Inflammatory macrophage treated with lipopolysaccharide for 4 hours (primary cell): ENCODE results near the gene ATXN7.

Experiments used
- DNase-seq: peaks from one replicate; pipeline ENCODE4 v3.0.0-alpha.2; 2020

The ATXN7 gene

DNA sequence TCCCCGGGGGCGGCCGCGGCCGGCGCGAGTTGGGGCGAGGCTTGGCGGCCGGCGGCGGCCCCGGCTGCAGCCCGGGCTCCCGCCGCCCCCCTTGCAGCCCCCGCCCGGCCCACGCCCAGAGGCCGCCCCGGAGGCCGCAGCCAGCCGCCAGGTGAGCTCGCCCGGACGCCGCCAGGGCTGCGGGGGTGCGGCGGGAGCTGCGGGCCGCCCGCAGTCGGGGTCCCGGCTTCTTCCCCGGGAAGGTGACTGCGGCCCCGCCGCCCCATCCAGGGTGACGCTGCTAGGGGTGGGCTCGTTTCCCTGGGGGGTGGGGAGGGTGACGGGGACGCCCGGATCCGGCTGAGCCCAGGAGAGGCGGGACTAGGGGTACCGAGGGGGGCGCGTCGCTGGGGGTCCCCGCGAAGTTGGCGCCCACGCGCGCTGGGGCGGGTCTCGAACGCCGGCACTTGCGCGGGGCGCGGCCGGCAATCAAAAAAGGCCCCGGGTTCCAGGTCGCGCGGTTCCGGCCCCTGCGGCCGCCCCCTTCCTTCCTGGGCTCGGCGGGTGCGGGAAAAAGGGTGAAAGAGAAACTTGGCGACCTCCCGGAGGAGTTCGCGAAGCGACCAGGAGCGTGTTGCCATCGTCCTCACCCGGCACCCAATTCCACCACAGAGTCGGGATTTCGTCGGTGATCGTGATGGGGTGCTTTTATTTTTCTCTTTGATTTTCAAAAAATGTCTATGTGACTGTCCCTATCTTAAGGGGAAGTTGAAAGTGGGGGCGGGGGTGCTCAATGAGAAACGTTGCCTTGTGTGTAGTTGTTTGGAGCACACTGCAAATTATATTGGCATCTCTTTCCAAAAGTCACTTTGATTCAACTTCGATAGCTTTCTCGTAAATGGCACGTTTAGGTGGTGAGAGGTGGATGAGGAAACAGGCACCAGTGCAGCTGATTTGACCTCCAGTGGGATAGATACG lies 619 bp downstream of the ATXN7 start:
- peak; percentile 45 for DNase-seq

DNA sequence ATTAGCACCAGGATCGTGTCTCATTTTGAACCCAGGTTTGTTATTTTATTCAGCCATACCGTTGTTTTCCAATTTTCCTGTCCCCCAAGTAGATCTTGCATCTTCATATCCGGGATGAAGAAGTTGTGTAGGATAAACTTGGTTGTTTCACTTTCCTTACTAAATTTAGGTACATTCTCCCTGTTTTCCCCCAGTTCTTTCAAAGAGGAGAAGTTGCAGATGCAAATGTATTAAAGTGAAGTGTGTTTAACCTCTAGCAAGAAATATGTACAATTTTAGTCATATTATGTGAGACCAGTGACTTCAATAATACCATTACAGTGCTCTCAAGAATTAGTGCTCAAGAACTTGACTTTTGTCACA lies 1.3 kb downstream of the ATXN7 start:
- peak; percentile 53 for DNase-seq

DNA sequence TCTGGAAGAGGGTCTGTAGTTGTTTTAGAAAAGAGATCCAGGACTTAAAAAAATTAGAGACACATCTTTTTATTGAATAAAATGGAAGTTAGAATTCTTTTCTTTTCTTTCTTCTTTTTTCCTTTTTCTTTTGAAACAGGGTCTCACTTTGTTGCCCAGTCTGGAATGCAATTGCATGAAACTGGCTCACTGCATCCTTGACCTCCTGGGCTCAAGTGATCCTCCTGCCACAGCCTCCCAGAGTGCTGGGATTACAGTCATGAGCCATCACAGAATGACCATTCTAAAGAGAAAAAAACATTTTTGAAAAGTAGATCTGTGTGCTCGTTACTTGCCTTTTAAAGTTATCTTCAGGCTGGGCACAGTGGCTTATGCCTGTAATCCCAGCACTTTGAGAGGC lies 3.6 kb downstream of the ATXN7 start:
- no peak for DNase-seq

DNA sequence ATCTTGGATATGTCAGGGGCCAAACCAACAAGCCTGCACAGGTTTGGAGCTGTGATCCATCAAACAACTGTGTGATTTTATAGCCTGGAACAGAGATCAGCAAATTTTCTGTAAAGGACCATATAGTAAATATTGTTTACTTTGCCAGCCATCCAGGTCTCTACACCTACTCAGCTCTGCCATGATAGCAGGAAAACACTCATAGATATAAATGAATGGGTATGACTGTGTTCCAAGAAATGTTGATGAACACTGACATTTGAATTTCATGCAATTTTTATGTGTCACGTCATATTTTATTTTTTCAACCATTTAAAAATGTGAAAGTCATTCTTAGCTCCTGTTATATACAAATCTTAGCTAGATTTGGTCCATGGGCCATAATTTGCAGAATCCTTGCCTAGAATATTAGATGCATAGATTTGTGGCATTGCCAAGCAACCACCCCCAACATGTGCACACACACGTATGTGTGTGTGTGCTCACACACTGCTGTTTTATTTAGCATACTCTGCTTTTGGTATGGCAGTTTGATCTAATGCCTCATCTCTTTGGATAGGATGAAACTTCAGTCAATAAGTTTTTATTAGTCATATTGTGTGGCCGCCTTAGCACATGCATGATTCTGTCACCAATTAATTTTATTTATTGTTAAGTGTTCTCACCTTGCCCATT lies 6.4 kb downstream of the ATXN7 start:
- DNase-seq, result no peak

DNA sequence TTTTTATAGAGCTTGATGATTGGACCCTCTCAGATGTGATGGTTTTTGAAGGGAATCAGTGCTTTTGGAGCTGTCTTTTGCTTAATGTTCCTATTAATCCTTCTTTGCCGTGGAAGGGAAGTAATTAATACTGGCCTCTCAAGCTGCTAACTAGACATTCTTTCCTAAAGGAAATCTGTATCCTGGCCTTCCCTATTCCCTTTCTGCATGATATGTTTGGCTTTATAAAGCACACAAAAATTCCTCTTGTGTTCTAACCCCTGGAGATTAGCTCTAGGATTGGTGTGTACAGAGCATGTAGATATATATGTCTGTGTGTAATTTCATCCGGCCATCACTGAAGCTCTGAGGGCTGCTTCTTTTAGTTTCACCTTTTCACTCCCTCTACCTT lies 6.9 kb downstream of the ATXN7 start:
- no peak for DNase-seq

DNA sequence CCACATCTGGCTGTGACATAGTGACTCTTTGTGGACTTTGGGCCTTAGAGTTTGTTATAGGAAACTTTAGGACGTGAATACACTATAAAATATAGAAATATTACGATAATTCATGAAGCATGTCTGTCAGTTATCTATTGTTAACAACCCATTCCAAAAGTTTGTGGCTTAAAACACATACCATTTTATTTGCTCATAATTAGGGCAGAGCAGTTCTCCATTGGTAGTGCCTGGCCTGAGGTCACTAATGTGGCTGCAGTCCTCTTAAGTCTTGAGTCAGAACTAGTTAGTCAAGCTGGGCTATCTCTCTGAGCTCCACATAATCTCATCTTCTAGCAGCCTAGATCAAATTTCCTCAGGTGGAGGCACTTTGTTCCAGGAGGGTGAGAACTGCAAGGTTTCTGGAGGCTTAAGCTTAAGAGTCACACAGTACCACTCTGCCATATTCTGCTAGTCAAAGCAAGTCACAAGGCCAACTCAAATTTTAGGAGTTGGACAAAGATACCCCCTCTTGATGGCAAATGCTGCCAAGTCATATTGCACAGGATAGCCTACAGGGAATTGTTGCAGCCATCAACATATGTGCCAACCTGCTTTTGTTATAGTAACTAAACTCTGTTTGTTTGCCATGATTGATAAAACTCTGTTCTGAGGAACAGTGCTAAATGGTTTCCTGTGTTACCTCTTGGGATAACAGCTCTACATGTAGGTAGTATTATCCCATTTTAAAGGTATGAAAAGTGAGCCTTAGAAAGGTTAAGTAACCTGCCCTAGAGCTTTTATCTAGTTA lies 8.7 kb downstream of the ATXN7 start:
- no peak for DNase-seq

DNA sequence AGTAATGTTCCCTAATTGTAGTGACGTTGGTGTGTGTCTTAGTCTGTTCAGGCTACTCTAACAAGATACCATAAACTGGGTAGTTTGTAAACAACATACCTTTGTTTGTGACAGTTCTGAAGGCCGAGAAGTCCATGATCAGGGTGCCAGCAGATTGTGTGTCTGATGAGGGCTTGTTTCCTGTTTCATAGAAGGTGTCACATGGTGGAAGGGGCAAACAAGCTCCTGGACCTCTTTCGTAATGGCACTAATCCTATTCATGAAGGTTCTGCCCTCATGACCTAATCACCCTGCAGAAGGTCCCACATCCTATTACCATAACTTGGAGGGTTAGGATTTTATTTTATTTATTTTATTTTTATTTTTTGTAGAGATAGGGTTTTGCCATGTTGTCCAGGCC lies 11.1 kb downstream of the ATXN7 start:
- DNase-seq, result peak; percentile 59

DNA sequence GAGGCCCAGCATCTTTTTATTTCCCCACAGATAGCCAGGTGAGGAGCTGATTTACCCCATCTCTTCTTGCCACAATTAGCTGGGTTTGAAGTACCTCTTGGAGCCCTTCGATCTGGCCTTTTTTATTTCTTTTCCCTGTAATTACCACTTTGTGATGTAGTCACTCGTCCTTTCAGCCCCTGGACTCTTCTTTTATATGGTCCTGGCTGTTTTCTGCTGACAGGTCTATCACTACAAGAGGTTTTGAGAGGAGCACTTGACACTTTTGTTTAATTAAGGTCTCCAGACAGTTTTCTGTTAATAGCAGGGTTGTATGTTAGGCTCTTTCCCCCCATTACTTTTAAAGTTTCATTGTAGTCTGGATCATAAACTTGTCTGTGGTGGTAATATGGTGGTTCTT lies 11.8 kb downstream of the ATXN7 start:
- no peak for DNase-seq

DNA sequence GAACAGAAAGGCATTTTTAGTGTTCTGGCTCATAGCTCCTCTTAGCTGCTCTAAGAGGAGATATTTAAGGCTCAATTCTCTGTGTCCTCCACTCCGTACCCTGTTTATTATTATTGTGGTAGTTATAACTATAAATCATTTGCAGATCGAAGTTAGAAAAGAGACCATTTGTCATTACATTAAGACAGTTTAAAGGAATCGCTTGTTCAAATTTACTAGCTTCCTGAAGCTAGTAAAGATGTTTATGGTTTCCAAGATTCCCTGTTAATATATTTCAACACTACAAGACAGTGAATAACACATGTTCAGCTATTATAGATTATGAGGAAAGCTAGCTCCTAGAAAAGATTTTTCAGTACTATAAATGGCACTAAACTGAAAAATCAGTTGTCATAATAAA lies 12.6 kb downstream of the ATXN7 start:
- no peak for DNase-seq

DNA sequence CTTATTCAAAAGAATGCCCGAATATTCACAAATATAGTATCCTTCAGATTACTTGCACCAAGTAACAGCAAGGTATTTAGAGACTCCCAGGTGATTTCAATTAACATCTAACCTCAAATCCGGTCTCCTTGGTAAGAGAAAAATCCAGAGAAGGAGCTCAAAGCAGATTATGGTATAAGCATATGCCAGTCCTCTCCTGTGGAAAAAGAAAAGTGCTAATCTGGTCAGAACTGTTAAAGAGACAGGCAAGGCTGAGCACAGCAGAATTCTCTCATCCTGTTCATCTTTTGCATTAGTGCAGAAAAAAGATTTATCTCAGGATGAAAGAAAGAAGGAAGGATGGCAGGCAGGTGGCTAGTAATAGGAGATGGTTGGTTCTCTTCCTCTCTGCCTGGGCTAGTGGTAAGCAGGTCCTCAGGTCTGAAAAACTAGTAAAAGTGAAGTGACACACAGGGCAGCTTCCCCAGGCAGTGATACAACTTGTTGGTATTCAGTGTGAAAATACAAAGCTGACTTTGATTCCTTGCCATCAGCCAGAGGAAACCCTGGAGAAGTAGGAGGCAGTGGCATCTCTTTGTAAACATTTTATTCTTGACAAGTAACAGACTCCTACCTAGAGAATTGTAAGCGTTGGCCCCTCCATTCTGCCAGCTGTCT lies 14.2 kb downstream of the ATXN7 start:
- DNase-seq, result no peak

DNA sequence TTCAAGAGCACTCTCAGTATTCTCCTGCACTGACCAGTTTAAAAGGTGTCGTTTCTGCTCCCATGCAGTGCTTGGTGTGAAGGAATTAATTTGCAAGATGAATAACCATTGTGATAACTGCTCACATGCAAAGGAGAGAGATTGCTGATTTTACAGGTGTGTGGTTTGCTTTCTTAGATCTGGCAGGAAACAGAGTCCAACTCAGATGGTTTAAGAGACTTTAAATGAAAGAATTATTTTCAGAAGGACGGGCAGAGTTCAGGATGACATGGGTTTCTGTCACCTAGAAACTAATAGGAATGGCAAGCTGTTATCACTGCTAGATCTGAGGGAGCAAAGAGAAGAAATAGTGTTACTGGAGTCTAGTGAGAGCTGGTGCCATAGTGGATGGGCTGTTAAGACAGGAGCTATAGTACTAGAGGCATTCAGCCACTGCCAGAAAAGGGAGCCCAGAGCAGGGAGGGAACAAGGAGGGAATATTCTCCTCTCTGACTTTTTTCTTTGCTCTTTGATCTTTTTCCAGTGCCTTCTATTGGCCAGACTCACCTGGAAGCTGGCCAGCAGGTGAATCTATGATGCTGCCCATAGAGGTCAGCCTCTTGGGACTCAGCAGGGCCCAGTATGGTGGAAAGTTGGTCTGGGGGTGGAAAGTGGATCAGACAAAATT lies 14.9 kb downstream of the ATXN7 start:
- no peak for DNase-seq

DNA sequence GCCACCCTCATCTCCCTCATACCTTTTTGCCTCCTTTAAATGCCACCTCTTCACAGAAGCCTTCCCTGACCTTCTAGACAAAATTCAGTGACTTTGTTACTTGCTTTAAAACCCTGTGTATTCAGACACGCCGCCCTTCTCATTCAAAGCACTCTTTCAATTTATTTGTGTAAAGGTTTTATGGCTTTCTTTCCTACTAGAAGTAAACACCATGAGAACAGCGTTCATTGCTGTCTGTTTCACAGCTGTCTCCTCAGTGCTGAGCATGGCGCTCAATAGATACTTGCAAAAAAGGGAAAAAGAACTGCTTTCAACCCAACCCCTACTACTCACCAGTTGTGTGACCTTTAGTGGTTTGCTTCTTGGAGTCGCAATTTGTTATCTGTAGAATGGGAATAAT lies 17.0 kb downstream of the ATXN7 start:
- no peak for DNase-seq

DNA sequence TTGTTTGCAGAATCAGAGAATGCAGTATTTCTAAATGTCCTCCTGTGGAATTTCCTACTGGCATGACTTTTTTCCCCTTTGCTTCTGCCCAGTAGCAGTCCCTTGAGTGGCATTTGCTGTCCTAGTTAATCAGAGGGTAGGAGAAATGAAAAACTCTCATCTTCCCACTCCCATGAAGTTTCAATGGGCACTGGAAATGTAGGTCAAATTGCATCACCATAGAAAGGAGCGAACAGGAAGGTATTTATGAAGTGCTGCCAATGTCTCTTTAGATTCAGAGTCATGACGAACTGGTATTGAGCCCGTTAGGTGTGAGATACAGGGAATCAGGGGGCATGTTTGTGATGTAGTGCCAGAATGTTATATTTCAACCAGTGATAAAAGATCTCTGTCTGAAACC lies 23.2 kb downstream of the ATXN7 start:
- no peak for DNase-seq

DNA sequence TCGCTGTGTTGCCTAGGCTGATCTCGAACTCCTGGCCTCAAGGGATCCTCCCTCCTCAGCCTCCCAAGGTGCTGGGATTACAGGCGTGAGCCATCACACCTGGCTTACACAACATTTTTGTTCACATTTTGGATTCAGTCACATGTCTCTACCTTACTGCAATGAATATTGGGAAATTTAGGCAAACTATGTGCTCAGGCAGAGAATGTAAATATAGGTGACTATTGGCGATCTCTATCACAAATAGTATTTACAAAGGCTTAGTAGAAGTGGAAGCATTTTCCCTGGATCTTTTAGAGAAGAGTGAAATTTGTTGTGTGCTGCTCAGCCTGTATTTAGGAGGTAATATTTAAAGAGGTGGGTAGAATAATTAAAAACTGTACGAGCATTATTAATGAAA lies 27.9 kb downstream of the ATXN7 start:
- no peak for DNase-seq

DNA sequence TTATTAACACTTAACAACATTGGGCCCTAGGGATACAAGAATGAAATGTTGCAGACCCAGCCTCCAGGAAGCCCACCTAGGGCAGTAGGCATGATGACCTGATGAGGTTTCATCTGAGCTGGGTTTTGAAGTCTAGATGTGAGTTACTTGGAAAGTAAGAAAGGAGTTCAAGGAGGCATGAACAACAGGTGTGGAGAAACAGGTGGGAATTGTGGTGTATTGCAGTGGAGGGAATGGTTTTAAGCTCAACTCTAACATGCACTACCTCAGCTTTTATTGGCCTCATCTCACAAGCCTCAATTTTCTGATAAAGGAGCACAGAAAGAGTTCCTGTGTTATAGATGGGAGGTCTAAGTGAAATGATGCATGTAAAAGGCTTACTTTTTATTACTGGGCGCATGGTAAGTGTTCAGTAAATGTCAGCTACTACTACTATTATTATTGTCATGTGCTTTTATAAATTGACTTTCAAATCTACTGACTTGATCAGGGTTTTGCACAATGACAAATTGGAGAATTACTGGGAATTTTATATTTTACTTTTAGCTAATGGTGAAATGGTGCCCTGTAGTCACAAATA lies 29.2 kb downstream of the ATXN7 start:
- DNase-seq, result no peak

DNA sequence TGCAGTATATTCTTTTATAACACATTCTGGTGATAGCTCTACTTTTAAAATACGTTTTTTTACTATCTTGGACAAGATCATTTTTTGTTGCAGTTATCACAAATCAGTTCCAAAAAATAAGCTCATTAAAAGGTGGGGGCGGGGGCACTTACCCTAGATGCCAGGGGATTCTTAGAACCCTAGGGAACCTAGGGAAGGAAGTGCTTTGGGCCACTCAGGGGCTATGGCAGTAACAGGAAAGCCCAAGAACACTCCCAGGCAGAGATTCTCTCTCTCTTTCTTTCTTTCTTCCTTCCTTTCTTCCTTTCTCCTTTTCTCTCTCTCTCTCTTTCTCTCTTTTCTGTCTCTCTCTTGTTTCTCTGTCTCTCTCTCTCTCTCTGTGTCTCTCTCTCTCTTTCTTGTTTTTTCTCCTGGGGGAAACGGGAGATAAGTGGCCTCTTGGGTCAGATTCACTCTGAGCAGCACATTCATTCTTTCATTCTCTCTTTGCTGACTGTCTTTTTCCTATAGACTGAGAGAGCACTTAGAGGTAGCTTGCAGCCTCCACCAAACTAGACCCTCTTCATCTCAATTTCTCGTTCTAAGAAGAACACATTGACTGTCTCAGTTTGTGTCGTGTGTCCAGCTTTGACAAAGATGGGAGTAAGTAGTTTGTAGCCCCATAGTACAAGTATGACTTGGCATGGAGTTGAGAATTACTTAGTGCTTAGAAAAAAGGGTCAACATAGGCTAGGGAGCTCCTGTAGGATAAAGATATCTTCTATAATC lies 31.9 kb downstream of the ATXN7 start:
- no peak for DNase-seq

DNA sequence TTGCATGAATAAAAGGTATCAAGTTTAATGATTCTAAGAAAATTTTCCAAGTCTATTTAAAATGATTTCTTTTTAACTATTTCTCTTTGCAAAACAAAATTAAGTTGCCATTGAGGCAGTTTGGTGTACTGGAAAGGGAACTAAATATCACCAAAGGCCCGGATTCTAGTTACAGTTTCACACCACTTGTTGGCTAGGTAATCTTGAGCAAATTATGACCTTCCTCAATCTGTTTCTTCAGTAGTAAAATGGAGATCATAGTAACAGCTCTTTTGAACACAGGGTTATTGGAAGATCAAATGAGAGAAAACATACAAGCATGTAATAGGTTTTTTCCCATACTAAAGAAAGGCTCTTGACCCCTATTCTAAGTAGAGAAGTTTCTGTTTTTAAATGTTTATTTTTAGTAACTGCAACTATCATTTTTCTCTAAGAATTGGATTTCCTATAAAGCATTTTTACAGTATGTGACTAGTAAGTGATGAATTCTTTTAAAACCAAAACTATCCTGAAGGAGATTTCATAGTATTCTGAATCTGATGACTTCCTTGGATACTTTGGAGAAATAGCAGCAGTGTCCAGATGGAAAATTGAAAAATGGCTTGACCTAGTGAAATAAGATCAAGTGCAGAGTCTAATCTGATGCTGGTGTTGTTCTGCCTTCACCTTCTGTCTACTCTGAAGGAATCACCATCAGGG lies 32.8 kb downstream of the ATXN7 start:
- DNase-seq, result peak; percentile 51

DNA sequence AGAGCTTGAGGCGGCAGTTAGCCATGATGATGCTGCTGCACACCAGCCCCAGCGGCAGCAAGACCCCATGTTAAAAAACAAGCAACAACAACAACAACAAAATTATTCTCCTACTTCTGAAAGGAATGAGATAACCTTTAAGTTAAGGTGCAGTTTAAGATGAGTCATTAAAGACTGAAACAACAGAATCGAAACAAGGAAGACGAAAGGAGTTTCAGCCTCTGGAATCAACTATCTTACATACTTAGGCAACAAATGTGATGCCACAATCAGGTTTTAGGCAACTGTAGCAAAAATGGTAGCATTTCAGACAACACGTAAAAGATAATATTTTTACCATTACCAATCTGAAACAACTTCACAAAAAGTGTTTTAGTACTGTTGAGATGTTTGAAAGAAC lies 36.3 kb downstream of the ATXN7 start:
- DNase-seq, result peak; percentile 57

DNA sequence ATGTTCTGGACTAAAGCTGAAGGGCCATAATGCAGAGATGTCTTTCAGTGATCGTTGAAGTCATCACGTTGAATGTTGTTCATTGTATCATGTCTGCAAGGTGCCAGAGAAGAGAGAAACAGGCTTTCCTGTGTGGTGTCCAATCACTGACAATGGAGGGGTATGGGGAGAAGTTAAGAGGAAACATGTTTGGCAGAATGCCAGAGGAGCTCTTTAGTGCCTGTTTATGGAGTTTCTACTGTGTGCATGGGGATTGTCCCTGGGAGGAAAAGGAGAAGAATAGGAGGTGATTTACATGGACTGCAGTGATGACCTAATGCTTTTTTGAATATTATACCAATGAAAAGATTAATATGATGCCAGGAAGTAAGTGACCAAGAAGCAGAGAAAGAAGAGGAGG lies 36.8 kb downstream of the ATXN7 start:
- peak; percentile 83 for DNase-seq

DNA sequence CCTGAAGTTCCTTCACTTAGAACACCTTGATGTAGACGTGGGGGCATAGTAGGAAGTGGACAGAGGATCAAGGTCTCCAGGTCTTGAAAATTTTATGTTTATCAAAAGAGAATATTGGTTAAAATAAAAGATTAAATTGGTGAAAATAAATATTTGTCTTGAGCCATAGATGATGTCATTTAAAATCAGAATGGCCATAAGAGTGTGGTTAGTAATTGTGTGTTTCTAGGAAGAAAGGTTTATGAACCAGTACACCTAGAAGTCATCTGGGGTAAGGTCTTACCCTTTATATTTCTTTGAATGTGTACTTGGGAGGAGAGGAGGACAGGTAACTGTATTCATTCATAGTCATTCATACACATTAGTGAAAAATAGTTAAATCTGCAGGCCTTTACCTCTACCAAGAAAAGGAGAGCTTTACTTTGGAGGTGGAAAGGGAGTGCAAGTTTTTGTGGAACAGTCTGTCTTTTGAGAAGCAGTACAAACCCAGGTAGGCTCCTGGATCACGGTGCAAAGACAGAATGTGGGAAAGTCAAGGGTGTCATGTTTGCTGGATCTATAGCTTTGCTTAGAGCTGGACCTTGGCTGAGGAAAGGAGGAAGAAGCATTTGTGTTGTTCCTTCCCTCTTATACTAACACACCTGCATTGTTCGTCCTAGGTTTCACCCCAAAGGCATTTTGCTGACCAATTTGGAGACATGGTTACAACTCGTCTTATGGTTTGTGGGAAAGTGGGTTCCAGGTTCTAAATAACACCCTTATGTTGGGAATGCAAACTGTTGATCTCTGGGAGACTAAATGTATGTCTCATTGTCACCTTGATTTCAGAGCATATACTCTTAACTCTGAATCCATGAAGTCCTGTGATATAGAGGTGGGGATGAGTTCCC lies 42.3 kb downstream of the ATXN7 start:
- DNase-seq, result no peak
